ENCODE results near the gene HADH. TPM values are rescaled to one million over a fixed set of nuclear protein-coding genes. Genes with fewer than 3 reads are reported as not detected.

Gene HADH
- total and polyA plus RNA-seq, 2 donors from 2014 or later = 31.4 to 126 TPM

DNA sequence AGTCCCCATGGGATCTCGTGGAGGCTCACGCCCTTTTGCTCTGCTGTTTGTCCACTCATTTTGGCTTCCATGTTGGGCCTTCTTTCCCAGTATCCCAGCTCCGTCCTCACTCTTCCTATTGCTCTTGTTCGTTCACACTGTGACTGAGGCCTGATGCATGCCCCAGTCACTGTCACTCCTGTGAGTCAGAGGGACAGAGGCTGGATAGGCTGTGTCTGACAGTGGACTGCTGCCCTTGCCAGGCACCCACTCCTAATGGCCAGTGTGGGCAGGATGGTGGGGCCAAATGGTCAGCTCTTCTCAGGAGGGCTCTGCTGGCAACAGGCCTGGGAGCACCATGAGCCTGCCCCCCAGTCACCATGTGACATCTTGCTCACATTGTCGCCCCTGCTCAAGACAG, 40.0 kb downstream of the HADH start:
- Histone ChIP-seq H3K9ac (ENCODE audit: low read length in 3 of 3) (no peak overlapping the region), H3K36me3 (ENCODE audit: control insufficient read depth in 2 of 3, insufficient read depth in 3 of 3, low read length in 3 of 3) (peaks cover 3 to 24% (median 20%) of the 10 kb centered on the region in 3 donors), H3K27me3 (ENCODE audit: control insufficient read depth, insufficient read depth, low read length) (no peaks in the 10 kb centered on the region), H3K4me3 (ENCODE audit: low read length in 3 of 3) (no peak overlapping the region), H3K9me3 (ENCODE audit: control insufficient read depth in 2 of 3, insufficient read depth in 1 of 3, low read length in 3 of 3) (no peaks in the 10 kb centered on the region), H3K4me1 (ENCODE audit: control insufficient read depth in 2 of 3, insufficient read depth in 2 of 3, low read depth in 1 of 3, low read length in 3 of 3) (no peaks in the 10 kb centered on the region), H3K27ac (ENCODE audit: low read depth in 2 of 2, low read length in 2 of 2) (no peak overlapping the region)
- DNase-seq = no peak
- intact Hi-C loops (cut with DNase I) = no loop called here
- no peak for FAIRE-seq
- TF ChIP-seq, protein P1, sequence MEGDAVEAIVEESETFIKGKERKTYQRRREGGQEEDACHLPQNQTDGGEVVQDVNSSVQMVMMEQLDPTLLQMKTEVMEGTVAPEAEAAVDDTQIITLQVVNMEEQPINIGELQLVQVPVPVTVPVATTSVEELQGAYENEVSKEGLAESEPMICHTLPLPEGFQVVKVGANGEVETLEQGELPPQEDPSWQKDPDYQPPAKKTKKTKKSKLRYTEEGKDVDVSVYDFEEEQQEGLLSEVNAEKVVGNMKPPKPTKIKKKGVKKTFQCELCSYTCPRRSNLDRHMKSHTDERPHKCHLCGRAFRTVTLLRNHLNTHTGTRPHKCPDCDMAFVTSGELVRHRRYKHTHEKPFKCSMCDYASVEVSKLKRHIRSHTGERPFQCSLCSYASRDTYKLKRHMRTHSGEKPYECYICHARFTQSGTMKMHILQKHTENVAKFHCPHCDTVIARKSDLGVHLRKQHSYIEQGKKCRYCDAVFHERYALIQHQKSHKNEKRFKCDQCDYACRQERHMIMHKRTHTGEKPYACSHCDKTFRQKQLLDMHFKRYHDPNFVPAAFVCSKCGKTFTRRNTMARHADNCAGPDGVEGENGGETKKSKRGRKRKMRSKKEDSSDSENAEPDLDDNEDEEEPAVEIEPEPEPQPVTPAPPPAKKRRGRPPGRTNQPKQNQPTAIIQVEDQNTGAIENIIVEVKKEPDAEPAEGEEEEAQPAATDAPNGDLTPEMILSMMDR (IDR thresholded peaks at IDR 0.05; ENCODE audit: borderline replicate concordance, extremely low read depth, insufficient read depth) = no peak

DNA sequence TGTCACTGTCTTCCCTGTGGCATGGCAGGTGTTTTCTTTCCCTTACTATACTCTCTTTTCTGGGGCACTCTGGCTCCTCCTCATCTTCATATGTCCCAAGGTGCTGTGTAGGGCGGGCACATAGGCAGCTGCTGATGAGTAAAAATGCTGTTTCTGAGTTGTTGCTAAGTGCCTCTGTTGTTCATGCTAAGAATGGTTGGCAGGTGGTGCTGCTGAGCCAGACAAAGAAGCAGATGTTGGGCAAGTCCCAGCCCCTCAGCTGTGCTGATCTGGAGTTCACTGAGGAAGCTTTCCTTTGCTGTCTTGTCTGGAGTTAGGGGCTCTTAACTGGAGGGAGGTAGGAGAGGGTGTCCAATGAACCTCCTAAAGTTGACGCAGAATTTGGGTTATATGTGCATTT, 40.6 kb downstream of the HADH start:
- Histone ChIP-seq H3K9me3 (ENCODE audit: control insufficient read depth in 2 of 3, insufficient read depth in 1 of 3, low read length in 3 of 3) (no peaks in the 10 kb centered on the region), H3K27me3 (ENCODE audit: control insufficient read depth, insufficient read depth, low read length) (no peaks in the 10 kb centered on the region), H3K9ac (ENCODE audit: low read length in 3 of 3) (no peak overlapping the region), H3K27ac (ENCODE audit: low read depth in 2 of 2, low read length in 2 of 2) (no peak overlapping the region), H3K4me3 (ENCODE audit: low read length in 3 of 3) (no peak overlapping the region), H3K36me3 (ENCODE audit: control insufficient read depth in 2 of 3, insufficient read depth in 3 of 3, low read length in 3 of 3) (peaks cover 3 to 24% (median 20%) of the 10 kb centered on the region in 3 donors), H3K4me1 (ENCODE audit: control insufficient read depth in 2 of 3, insufficient read depth in 2 of 3, low read depth in 1 of 3, low read length in 3 of 3) (no peaks in the 10 kb centered on the region)
- FAIRE-seq = no peak
- TF ChIP-seq, protein P1 (IDR thresholded peaks at IDR 0.05; ENCODE audit: borderline replicate concordance, extremely low read depth, insufficient read depth) = peak; percentile 34
- DNase-seq = peak in 4 of 5 donors; percentile 54 to 78 (median 68)
- intact Hi-C loops (cut with DNase I) = no loop called here

DNA sequence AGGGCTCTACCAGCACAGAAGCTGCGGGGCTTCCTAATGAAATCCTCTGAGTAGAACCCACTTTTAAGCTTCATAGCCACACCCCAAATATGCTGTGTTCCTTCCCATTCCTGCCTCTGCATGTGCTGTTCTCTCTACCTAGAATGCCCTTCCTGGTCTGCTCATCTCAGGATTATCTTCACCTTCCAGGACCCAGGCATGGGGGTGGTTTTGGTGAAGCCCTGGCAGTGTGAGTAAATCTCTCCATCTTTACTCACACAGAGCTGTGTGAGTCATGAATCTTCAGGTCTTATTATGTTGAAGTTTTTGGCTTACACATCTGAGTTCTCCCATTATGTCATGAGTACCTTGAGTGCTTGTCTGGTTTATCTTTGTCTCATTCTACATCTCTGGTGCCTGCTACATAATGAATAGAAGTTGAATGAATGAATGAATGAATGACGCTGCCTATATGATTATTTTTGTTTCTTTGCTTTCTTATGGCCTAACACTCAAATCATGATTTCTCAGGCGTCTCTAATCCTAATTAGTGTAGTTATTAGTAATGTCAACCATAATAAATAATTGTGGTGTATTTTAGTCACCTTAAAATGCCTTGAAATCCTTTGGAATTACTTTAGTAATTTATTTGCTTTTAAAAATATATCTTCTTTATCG, 41.9 kb downstream of the HADH start:
- Histone ChIP-seq H3K4me1 (ENCODE audit: control insufficient read depth in 2 of 3, insufficient read depth in 2 of 3, low read depth in 1 of 3, low read length in 3 of 3) (no peaks in the 10 kb centered on the region), H3K4me3 (ENCODE audit: low read length in 3 of 3) (no peak overlapping the region), H3K9me3 (ENCODE audit: control insufficient read depth in 2 of 3, insufficient read depth in 1 of 3, low read length in 3 of 3) (no peaks in the 10 kb centered on the region), H3K9ac (ENCODE audit: low read length in 3 of 3) (no peak overlapping the region), H3K27ac (ENCODE audit: low read depth in 2 of 2, low read length in 2 of 2) (no peak overlapping the region), H3K36me3 (ENCODE audit: control insufficient read depth in 2 of 3, insufficient read depth in 3 of 3, low read length in 3 of 3) (peaks cover 3 to 30% (median 20%) of the 10 kb centered on the region in 3 donors), H3K27me3 (ENCODE audit: control insufficient read depth, insufficient read depth, low read length) (no peaks in the 10 kb centered on the region)
- FAIRE-seq (no peak), DNase-seq (no peak)
- TF ChIP-seq, protein P1 (IDR thresholded peaks at IDR 0.05; ENCODE audit: borderline replicate concordance, extremely low read depth, insufficient read depth) = no peak
- intact Hi-C loops (cut with DNase I) = no loop called here
